ENCODE results near the gene ARMH3.

Gene ARMH3

DNA sequence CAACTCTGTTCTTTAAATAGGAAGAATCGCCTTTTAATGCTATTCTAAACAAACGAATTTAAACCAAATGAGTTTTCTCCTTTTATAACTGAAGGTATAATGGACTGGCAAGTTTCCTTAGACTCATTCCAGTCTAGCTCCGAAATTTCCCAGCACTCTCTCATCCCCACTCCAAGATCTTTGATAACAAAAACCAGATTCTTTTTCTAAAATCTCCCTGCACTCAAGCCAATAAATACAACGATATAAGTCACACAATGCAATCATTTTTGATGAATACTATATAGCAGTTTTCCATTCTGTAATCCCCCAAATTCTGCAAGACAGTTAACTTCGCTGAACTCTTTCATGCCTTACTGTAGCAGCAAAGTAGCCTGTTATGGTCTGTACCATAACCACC is 239.6 kb downstream of the ARMH3 start:
- TF ChIP-seq, protein P1, sequence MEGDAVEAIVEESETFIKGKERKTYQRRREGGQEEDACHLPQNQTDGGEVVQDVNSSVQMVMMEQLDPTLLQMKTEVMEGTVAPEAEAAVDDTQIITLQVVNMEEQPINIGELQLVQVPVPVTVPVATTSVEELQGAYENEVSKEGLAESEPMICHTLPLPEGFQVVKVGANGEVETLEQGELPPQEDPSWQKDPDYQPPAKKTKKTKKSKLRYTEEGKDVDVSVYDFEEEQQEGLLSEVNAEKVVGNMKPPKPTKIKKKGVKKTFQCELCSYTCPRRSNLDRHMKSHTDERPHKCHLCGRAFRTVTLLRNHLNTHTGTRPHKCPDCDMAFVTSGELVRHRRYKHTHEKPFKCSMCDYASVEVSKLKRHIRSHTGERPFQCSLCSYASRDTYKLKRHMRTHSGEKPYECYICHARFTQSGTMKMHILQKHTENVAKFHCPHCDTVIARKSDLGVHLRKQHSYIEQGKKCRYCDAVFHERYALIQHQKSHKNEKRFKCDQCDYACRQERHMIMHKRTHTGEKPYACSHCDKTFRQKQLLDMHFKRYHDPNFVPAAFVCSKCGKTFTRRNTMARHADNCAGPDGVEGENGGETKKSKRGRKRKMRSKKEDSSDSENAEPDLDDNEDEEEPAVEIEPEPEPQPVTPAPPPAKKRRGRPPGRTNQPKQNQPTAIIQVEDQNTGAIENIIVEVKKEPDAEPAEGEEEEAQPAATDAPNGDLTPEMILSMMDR (IDR thresholded peaks at IDR 0.05; ENCODE audit: insufficient read depth, low read length, poor library complexity, severe bottlenecking), result no peak
- Histone ChIP-seq H3K4me3 (replicated peaks; ENCODE audit: low read depth, low read length) (peak overlapping the region; percentile 82), H3K36me3 (ENCODE audit: control insufficient read depth, insufficient read depth, low read length) (peaks cover 3% of the 10 kb centered on the region; the same call in 1 of the 2 replicates), H3K27me3 (replicated peaks; ENCODE audit: control insufficient read depth, insufficient read depth, low read length) (no peaks in the 10 kb centered on the region)
- DNase-seq (ENCODE audit: extremely low read depth, insufficient read length), result no peak

DNA sequence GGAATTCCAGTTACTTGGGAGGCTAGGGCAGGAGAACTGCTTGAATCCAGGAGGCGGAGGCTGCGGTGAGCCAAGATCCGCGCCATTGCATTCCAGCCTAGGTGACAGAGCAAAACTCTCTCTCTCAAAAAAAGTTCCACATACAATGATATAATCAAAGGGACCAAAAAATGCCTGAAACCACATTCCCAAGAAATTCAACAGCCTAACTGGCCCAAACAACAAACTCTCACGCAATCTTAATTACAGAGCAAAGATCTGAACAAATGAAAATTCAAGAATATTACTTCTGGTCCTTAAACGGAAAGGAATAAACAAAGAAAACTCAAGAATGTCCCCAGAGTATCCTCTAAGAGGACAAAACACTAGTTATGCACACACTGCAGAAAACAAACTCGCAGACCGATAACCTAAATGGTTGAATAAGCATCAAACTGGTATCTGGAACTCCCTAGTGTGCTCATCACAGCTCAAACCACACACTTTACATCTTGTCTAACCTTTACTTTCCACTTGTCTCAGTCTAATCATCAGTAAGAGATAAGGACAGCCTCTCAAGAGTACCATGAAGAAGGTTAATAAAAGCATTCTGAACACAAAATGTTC is 241.4 kb downstream of the ARMH3 start:
- peaks cover 8% of the 10 kb centered on the region for H3K36me3 ChIP-seq (ENCODE audit: control insufficient read depth, insufficient read depth, low read length)
- no peaks in the 10 kb centered on the region for H3K27me3 ChIP-seq (replicated peaks; ENCODE audit: control insufficient read depth, insufficient read depth, low read length)
- peak overlapping the region; percentile 82 for H3K4me3 ChIP-seq (replicated peaks; ENCODE audit: low read depth, low read length)
- TF ChIP-seq, protein P1 (IDR thresholded peaks at IDR 0.05; ENCODE audit: insufficient read depth, low read length, poor library complexity, severe bottlenecking), result no peak
- no peak for DNase-seq (ENCODE audit: extremely low read depth, insufficient read length)

DNA sequence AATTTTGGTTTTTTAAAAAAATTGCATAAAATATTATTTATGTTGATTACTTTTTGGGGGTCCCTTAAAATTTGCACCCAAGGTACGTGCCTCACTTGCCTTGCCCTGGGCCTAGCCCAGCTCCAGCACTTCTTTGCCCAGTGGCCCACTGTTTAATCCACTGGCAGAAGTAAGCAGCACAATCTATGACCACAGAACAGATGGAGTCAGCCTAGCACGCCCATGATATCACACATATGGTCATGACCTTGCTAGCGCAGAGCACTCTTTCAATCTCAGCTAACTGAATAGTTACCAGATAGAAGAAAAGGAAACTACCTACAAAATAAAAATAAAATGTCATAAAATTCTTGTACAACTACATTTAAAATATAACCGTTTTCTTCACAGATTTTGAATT is 243.4 kb downstream of the ARMH3 start:
- peaks cover 8% of the 10 kb centered on the region for H3K36me3 ChIP-seq (ENCODE audit: control insufficient read depth, insufficient read depth, low read length)
- no peak for DNase-seq (ENCODE audit: extremely low read depth, insufficient read length)
- no peak overlapping the region for H3K4me3 ChIP-seq (replicated peaks; ENCODE audit: low read depth, low read length)
- H3K27me3 ChIP-seq (replicated peaks; ENCODE audit: control insufficient read depth, insufficient read depth, low read length), result no peaks in the 10 kb centered on the region
- TF ChIP-seq, protein P1 (IDR thresholded peaks at IDR 0.05; ENCODE audit: insufficient read depth, low read length, poor library complexity, severe bottlenecking), result no peak

DNA sequence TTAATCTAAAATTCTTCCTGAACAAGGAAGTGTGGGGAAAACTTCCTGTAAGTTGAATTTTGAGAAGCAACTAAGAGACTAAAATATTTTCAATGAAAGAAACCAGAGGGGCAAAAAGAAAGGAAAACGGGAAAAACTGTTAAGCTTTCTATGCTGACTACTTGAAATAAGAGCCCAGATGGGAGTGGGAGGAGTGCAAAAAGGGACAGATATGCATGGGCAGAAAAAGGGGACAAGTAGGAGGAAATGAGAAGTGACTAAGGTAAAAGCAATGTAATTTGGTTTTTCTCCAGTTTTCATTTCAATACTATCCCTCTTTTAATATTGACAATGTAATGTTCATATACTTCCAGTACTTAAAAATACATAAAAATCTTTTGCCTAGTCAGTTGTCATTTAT is 248.8 kb downstream of the ARMH3 start:
- Histone ChIP-seq H3K36me3 (ENCODE audit: control insufficient read depth, insufficient read depth, low read length) (peaks cover 12% of the 10 kb centered on the region), H3K27me3 (replicated peaks; ENCODE audit: control insufficient read depth, insufficient read depth, low read length) (no peaks in the 10 kb centered on the region), H3K4me3 (replicated peaks; ENCODE audit: low read depth, low read length) (no peak overlapping the region)
- no peak for DNase-seq (ENCODE audit: extremely low read depth, insufficient read length)
- TF ChIP-seq, protein P1 (IDR thresholded peaks at IDR 0.05; ENCODE audit: insufficient read depth, low read length, poor library complexity, severe bottlenecking), result no peak

DNA sequence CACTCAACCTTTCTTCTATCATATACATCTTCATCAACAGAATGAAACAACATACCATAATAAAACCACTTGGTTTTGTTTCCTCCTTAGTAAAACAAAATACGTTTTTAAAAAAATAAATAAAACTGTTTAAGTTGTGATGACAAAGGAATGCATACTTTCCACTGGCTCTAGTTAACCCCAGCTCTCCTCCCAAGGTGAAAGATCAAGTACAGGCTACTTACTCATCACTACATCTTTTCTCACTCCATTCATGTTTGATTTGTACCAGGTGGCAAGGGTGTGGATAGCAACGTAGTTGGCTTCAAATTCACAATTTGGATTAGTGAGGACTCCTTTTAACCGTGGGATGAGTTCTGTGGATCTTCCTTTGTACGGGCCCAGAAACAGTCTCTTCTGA is 252.5 kb downstream of the ARMH3 start:
- DNase-seq (ENCODE audit: extremely low read depth, insufficient read length), result no peak
- Histone ChIP-seq H3K27me3 (replicated peaks; ENCODE audit: control insufficient read depth, insufficient read depth, low read length) (no peaks in the 10 kb centered on the region), H3K4me3 (replicated peaks; ENCODE audit: low read depth, low read length) (no peak overlapping the region), H3K36me3 (ENCODE audit: control insufficient read depth, insufficient read depth, low read length) (peaks cover 14% of the 10 kb centered on the region)
- TF ChIP-seq, protein P1 (IDR thresholded peaks at IDR 0.05; ENCODE audit: insufficient read depth, low read length, poor library complexity, severe bottlenecking), result no peak
